Ascending aorta (tissue), 2 donors: ENCODE measurements around the gene HDLBP. TPM values are rescaled to one million over a fixed set of nuclear protein-coding genes. Genes with fewer than 3 reads are reported as not detected.

Source experiments
- DNase-seq, 2 donors: peaks; one replicate each; pipeline ENCODE4 v3.0.0-alpha.2; 2019; ENCODE audit warnings: low spot score in 2 of 2
- H3K27ac ChIP-seq, 2 donors: fragments of 200-600 bp; sonication (generic); one replicate each; pipeline ENCODE4 v1.5.1; 2016 to 2017; ENCODE audit warnings: mild to moderate bottlenecking in 1 of 2
- H3K27me3 ChIP-seq: fragments of 200-600 bp; sonication (generic); one replicate; pipeline ENCODE4 v1.5.1; 2017
- H3K36me3 ChIP-seq, 2 donors: fragments of 200-600 bp; sonication (generic); one replicate each; pipeline ENCODE4 v1.5.1; 2016
- H3K4me1 ChIP-seq, 2 donors: fragments of 200-600 bp; sonication (generic); one replicate each; pipeline ENCODE4 v1.5.1; 2016 to 2017; ENCODE audit warnings: mild to moderate bottlenecking in 1 of 2
- H3K4me3 ChIP-seq, 2 donors: fragments of 200-600 bp; sonication (generic); one replicate each; pipeline ENCODE4 v1.5.1; 2016 to 2017; ENCODE audit warnings: mild to moderate bottlenecking in 1 of 2
- H3K9me3 ChIP-seq, 2 donors: fragments of 200-600 bp; sonication (generic); one replicate each; pipeline ENCODE4 v1.5.1; 2016
- CTCF ChIP-seq, 3 experiments: fragments of 200-600 bp in 2 of 3; fragments of 450-650 bp in 1 of 3; sonication (generic) in 2 of 3; IDR thresholded peaks; one replicate each; pipeline ENCODE4 v1.5.1; 2016 to 2019; ENCODE audit warnings: antibody characterized with exemption in 3 of 3, mild to moderate bottlenecking in 1 of 3, moderate library complexity in 1 of 3
- intact Hi-C: fragments of 100-400 bp; cut with DNase I; formaldehyde crosslinking; loops from one replicate; pipeline ENCODE4 v1.15.1; 2023
- total RNA-seq: library from RNA; depleted of rRNA; stranded (reverse); fragments of >200 nt; gene quantifications from one replicate; pipeline ENCODE4 v1.1.0, GENCODE V29; 2016

Gene HDLBP
- total RNA-seq, 1 donor from 2014 or later, result 308 TPM

GRCh38 chr2:241242306-241242705 lies 73.2 kb downstream of the HDLBP start:
- Histone ChIP-seq H3K36me3 (peaks cover 93 to 97% of the 10 kb centered on the region in 2 donors), H3K4me1 (no peaks in the 10 kb centered on the region), H3K4me3 (no peak overlapping the region), H3K27ac (no peak overlapping the region), H3K27me3 (no peaks in the 10 kb centered on the region), H3K9me3 (no peaks in the 10 kb centered on the region)
- intact Hi-C loops, result no loop called here
- TF ChIP-seq CTCF (IDR thresholded peaks at IDR 0.05), result no peak
- DNase-seq, result no peak

- intact Hi-C loops, result no loop called here
- H3K27me3 ChIP-seq, result no peaks in the 10 kb centered on the region
- no peak for DNase-seq
- H3K4me1 ChIP-seq, result no peaks in the 10 kb centered on the region
- no peaks in the 10 kb centered on the region for H3K9me3 ChIP-seq
- no peak overlapping the region for H3K4me3 ChIP-seq
- no peak for TF ChIP-seq CTCF (IDR thresholded peaks at IDR 0.05)
- no peak overlapping the region for H3K27ac ChIP-seq
- H3K36me3 ChIP-seq, result peaks cover 93 to 97% of the 10 kb centered on the region in 2 donors
These were observed 73.8 kb downstream of the HDLBP start for GRCh38 chr2:241241669-241242068.

GRCh38 chr2:241240320-241241004 lies 75.0 kb downstream of the HDLBP start:
- Histone ChIP-seq H3K36me3 (peaks cover 95 to 97% of the 10 kb centered on the region in 2 donors), H3K27ac (no peak overlapping the region), H3K4me3 (no peak overlapping the region), H3K4me1 (no peaks in the 10 kb centered on the region), H3K9me3 (no peaks in the 10 kb centered on the region), H3K27me3 (no peaks in the 10 kb centered on the region)
- intact Hi-C loops, result no loop called here
- TF ChIP-seq CTCF (IDR thresholded peaks at IDR 0.05), result no peak
- no peak for DNase-seq

GRCh38 chr2:241239552-241240202 lies 75.8 kb downstream of the HDLBP start:
- no peak for DNase-seq
- Histone ChIP-seq H3K4me3 (no peak overlapping the region), H3K27me3 (no peaks in the 10 kb centered on the region), H3K4me1 (no peaks in the 10 kb centered on the region), H3K27ac (no peak overlapping the region), H3K36me3 (peaks cover 96 to 97% of the 10 kb centered on the region in 2 donors), H3K9me3 (no peaks in the 10 kb centered on the region)
- intact Hi-C loops, result no loop called here
- no peak for TF ChIP-seq CTCF (IDR thresholded peaks at IDR 0.05)

GRCh38 chr2:241238693-241239198 lies 76.7 kb downstream of the HDLBP start:
- no peak overlapping the region for H3K4me3 ChIP-seq
- TF ChIP-seq CTCF (IDR thresholded peaks at IDR 0.05), result no peak
- no peak overlapping the region for H3K27ac ChIP-seq
- no peaks in the 10 kb centered on the region for H3K4me1 ChIP-seq
- no peaks in the 10 kb centered on the region for H3K27me3 ChIP-seq
- H3K36me3 ChIP-seq, result peaks cover 95 to 97% of the 10 kb centered on the region in 2 donors
- intact Hi-C loops, result no loop called here
- H3K9me3 ChIP-seq, result no peaks in the 10 kb centered on the region
- DNase-seq, result no peak
